ENCODE data around the gene FREM2. TPM values are rescaled to one million over a fixed set of nuclear protein-coding genes. Genes with fewer than 3 reads are reported as not detected.

FREM2 gene
- total RNA-seq, 1 experiment from 2014 or later = 0.05 TPM

DNA sequence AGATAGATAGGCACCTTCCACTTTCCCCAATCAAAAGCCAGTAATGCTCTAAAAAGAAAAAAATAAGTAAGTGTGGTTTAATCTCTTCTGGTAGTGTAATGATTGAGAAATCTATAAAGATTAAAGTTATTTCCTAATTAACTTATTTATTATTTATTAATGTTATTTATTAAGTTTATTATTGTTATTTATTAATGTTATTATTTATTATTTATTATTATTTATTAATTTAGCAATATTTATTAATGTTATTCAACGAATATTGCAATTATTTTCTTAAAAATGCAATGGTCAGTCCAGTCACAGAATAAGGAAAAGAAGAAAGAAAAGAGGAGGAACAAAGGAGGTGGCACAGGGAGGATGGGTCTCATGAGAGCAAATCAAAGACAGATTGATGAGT lies 100.7 kb downstream of the FREM2 start:
- H3K4me3 ChIP-seq (replicated peaks in 1 of 2; ENCODE audit: low read depth in 1 of 2, low read length in 2 of 2) = no peak overlapping the region
- ATAC-seq (no peak), DNase-seq (ENCODE audit: low read depth, low spot score) (no peak)
- H3K27me3 ChIP-seq (ENCODE audit: insufficient read depth, low read length) = no peaks in the 10 kb centered on the region
- no peak overlapping the region for H3K4me2 ChIP-seq (ENCODE audit: low read length)
- no peaks in the 10 kb centered on the region for H3K9me2 ChIP-seq (ENCODE audit: insufficient read depth)
- H3K9ac ChIP-seq (ENCODE audit: low read length) = no peak overlapping the region
- H3K36me3 ChIP-seq (ENCODE audit: control insufficient read depth in 1 of 2, insufficient read depth in 2 of 2, low read length in 2 of 2) = no peaks in the 10 kb centered on the region
- RAD21 ChIA-PET (ENCODE audit: low non-redundant PET in 1 of 2, low total read pairs in 2 of 2, uncharacterized antibody in 2 of 2, unreplicated experiment in 2 of 2) = no interaction called here
- H3K4me1 ChIP-seq (ENCODE audit: control insufficient read depth in 1 of 2, insufficient read depth in 2 of 2, low read length in 2 of 2) = no peaks in the 10 kb centered on the region
- H2AFZ ChIP-seq (ENCODE audit: low read depth, low read length, poor library complexity, severe bottlenecking) = no peak overlapping the region
- peaks cover 0 to 14% of the 10 kb centered on the region in 2 experiments; a peak in 1 of 4 replicates for H3K9me3 ChIP-seq (ENCODE audit: control insufficient read depth in 1 of 2, insufficient read depth in 1 of 2, low read depth in 1 of 2, low read length in 2 of 2)
- no peaks in the 10 kb centered on the region for H3K79me2 ChIP-seq (ENCODE audit: insufficient read depth, low read length)
- no TSS peak for BruUV-seq (replicated peaks)
- intact Hi-C loops (cut with micrococcal nuclease) = no loop called here
- POLR2A ChIA-PET = no interaction called here
- TF ChIP-seq, protein P1, sequence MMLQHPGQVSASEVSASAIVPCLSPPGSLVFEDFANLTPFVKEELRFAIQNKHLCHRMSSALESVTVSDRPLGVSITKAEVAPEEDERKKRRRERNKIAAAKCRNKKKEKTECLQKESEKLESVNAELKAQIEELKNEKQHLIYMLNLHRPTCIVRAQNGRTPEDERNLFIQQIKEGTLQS (IDR thresholded peaks at IDR 0.05) = no peak
- TF ChIP-seq FOSL1 (IDR thresholded peaks at IDR 0.05; ENCODE audit: low read depth) (no peak), POLR2A (IDR thresholded peaks at IDR 0.05; ENCODE audit: borderline replicate concordance, extremely low read depth, insufficient read depth, insufficient read length) (no peak), RAD21 (IDR thresholded peaks at IDR 0.05; ENCODE audit: low read depth) (no peak), CTCF (IDR thresholded peaks at IDR 0.05 in 2 of 3, conservative IDR thresholded peaks at IDR 0.05 in 1 of 3; ENCODE audit: borderline replicate concordance in 1 of 3, insufficient read depth in 1 of 3, low read depth in 2 of 3, low read length in 2 of 3) (no peak)
- TF ChIP-seq, protein P2, sequence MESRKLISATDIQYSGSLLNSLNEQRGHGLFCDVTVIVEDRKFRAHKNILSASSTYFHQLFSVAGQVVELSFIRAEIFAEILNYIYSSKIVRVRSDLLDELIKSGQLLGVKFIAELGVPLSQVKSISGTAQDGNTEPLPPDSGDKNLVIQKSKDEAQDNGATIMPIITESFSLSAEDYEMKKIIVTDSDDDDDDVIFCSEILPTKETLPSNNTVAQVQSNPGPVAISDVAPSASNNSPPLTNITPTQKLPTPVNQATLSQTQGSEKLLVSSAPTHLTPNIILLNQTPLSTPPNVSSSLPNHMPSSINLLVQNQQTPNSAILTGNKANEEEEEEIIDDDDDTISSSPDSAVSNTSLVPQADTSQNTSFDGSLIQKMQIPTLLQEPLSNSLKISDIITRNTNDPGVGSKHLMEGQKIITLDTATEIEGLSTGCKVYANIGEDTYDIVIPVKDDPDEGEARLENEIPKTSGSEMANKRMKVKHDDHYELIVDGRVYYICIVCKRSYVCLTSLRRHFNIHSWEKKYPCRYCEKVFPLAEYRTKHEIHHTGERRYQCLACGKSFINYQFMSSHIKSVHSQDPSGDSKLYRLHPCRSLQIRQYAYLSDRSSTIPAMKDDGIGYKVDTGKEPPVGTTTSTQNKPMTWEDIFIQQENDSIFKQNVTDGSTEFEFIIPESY (IDR thresholded peaks at IDR 0.05; ENCODE audit: extremely low read depth, insufficient replicate concordance, low read length) = no peak
- H3K27ac ChIP-seq (ENCODE audit: low read depth, low read length) = no peak overlapping the region
- no peaks in the 10 kb centered on the region for H4K20me1 ChIP-seq (ENCODE audit: insufficient read depth)
- CTCF ChIA-PET = no interaction called here

Data from HCT116 (cell line).